ENCODE measurements around the gene PPP2R1B. TPM values are rescaled to one million over a fixed set of nuclear protein-coding genes. Genes with fewer than 3 reads are reported as not detected.

The PPP2R1B gene
- total and polyA plus RNA-seq, 2 of the 8 experiments (the other 6 are each of a cell fraction or from before 2014, with no cell fraction given) = 25.8 to 87.0 TPM

DNA sequence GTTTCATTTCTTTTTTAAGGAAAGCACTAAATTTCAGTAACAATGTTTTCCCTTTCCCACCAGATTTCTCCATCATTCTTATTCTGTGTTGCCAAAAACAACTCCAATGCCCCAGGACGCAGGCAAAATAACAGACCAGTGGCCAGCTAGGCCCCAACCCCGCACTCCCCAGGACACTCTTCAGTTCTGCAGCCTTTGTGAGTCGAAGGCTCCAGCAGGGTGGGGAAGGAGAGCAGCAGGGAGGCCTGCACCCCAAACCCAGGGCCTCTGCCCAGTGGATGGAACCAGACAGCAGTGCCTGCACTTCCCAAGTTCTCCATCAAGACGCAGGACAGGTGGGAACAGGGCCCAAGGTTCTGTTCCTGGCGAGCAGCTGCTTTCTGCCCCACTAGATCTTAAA, 34.4 kb downstream of the PPP2R1B start (continued):
- TF ChIP-seq TEAD4 (IDR thresholded peaks at IDR 0.05; ENCODE audit: low read depth, low read length) (no peak), SRF (IDR thresholded peaks at IDR 0.05; ENCODE audit: low read depth, low read length) (no peak), TAF1 (IDR thresholded peaks at IDR 0.05; ENCODE audit: low read depth, low read length) (no peak), RFX5 (IDR thresholded peaks at IDR 0.05; ENCODE audit: borderline replicate concordance, low read depth, low read length) (no peak)

Measured in H1 (cell line).